Right lobe of liver (tissue), 4 donors: ENCODE results near the gene CCDC86.

Experiments used
- CTCF ChIP-seq, 4 donors: fragments of 200-600 bp in 3 of 4; fragments of 450-650 bp in 1 of 4; IDR thresholded peaks; one replicate each; pipeline versions ENCODE4 v1.5.1 to v1.8.0; 2016 to 2022; ENCODE audit warnings: antibody characterized with exemption in 4 of 4, mild to moderate bottlenecking in 2 of 4
- POLR2A ChIP-seq: fragments of 450-650 bp; IDR thresholded peaks from one replicate; pipeline ENCODE4 v1.6.1; 2017; ENCODE audit warnings: antibody characterized with exemption, mild to moderate bottlenecking
- donor health status: DM: no; HTN: no; CAD: no.
- donor health status: DM: no; HTN: no; CAD: no.
- donor health status: DM: no; HTN: yes; CAD: no.

GRCh38 chr11:60873533-60873932 is 31.6 kb downstream of the CCDC86 start:
- no peak for TF ChIP-seq CTCF (IDR thresholded peaks at IDR 0.05)
- TF ChIP-seq POLR2A: no peak
